GM12892 (cell line): ENCODE data around the gene ZNF638.

ENCODE experiments used
- POLR2AphosphoS5 ChIP-seq: IDR thresholded peaks from 2 replicates; pipeline ENCODE4 v1.6.1; 2011; ENCODE audit warnings: low read depth, low read length, control low read depth
- TAF1 ChIP-seq: IDR thresholded peaks from 2 replicates; pipeline ENCODE4 v1.6.1; 2011; ENCODE audit warnings: low read depth, mild to moderate bottlenecking, control low read depth, low read length, borderline replicate concordance

DNA sequence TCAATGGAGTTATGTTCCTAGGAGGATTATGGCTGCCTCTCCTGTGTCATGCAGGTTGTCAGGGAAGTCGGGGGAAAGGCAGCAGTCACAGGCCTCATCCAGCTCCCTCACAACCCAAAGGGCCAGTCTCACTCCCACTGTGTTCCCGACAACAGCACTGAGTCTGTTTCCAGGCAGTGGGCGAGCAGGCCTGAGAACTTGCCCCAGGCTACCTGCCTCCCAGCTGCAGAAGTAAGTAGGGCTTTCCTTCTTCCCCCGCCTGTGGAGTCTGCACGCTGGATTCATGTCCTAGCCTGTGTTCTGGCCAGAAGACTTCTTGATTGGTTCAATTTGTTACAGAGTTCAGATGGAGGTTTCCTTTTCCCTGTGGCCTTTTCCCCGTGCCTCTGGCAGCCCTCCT, 8.2 kb upstream of the ZNF638 start:
- TF ChIP-seq POLR2AphosphoS5 (no peak), TAF1 (no peak)
